HG03342 (cell line): ENCODE measurements around the gene ABHD15.

Experiments
- ATAC-seq: cut with Tn5 transposase; IDR thresholded peaks from one replicate; pipeline ENCODE4 v1.9.1; 2021; ENCODE audit warnings: mild to moderate bottlenecking, moderate library complexity; ENCODE audit not compliant: unreplicated experiment

The ABHD15 gene, protein sequence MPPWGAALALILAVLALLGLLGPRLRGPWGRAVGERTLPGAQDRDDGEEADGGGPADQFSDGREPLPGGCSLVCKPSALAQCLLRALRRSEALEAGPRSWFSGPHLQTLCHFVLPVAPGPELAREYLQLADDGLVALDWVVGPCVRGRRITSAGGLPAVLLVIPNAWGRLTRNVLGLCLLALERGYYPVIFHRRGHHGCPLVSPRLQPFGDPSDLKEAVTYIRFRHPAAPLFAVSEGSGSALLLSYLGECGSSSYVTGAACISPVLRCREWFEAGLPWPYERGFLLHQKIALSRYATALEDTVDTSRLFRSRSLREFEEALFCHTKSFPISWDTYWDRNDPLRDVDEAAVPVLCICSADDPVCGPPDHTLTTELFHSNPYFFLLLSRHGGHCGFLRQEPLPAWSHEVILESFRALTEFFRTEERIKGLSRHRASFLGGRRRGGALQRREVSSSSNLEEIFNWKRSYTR

DNA sequence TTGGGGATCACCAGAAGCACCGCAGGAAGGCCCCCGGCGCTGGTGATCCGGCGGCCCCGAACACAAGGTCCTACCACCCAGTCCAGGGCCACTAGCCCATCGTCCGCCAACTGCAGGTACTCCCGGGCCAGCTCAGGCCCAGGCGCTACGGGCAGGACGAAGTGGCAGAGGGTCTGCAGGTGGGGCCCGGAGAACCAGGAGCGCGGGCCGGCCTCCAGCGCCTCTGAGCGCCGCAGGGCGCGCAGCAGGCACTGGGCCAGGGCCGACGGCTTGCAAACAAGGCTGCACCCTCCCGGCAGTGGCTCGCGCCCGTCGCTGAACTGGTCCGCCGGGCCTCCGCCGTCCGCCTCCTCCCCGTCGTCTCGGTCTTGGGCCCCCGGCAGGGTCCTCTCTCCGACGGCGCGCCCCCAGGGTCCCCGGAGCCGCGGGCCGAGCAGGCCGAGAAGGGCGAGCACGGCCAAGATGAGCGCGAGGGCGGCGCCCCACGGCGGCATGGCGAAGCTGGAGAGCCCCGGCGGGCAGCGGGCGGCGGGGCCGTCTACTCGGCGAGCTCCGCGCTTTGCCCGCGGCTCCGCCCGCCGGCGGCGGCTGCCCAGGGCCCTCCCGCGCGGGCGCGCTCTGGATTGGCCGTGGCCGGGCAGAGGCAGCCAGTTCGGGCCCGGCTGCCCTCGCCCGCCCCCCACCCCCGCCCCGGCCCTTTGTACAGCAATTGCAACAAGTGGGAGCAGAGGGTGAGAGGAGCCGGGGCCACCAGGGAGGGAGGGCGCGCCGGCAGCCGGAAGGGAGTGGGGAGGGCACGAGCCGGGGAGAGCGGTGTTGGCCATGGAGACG lies at the start of gene ABHD15:
ABHD15 (minus strand) TSS at position 565 of the 831 bp plus-strand sequence; CDS start at position 494, 71 bp downstream.
- ATAC-seq, result no peak

DNA sequence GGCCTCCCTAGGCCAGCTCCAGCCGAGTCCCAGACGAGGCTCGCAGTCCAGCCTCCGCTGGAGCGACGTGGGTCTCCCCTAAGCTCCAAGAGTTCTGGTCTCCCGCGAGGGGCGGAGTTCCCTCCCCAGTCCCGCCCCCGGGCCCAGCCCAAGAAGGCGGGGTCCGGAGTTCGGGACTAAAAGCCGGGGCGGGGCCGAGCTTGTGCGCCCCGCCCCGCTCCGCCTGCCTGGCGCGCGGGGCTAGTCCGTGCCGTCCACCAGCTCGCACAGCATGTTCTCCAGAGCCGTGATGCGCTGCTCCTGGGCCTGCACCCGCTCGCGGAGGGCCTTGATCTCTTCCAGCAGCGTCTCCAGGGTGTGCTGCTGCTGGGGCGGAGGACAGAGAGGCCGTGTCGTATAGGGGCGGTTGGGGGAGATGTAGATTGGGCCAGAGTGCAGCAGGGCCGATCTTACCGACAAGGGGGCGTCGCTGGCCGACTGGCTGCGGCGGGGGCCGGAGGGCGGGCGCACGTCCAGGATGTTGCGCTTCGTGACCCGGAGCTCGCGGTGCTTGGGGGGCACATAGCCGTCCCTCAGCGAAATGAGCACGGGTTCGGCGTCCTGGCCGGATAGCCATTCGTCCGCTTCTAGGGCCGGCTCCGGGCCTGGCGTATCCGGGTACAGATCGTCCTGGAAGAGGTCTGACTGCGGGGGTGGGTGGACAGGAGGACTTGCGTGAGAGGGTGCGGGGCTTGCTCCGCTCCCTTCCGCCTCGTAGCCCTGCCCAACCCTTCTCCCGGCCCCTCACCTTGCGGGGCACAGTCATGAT lies 48.9 kb upstream of the ABHD15 start:
- peak; percentile 54 for ATAC-seq

- ATAC-seq, result no peak
Observed at GRCh38 chr17:29615048-29615385, 48.2 kb upstream of the ABHD15 start.

- no peak for ATAC-seq
Observed at GRCh38 chr17:29614349-29615047, 47.7 kb upstream of the ABHD15 start.

DNA sequence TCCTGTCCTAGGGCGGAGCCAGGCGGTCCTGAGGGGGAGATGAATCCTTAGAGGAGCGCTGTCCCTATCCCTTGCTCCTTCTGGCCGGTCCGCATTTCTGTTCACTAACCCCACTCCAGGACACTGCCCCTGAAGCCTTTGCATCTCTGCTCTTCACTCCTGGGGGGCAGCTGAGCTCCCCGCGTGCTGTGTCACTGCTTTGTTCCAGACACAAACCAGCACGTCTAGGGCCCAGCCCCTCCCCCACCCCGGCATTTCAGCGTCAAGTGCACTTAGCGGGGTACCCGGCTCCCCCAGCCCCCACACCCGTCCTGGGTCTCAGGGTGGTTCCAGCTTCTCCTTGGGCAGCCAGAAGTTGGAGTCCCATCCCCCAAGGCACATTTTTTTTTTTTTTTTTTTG lies 47.0 kb upstream of the ABHD15 start:
- no peak for ATAC-seq

- no peak for ATAC-seq
Observed at GRCh38 chr17:29613352-29613837, 46.6 kb upstream of the ABHD15 start.

DNA sequence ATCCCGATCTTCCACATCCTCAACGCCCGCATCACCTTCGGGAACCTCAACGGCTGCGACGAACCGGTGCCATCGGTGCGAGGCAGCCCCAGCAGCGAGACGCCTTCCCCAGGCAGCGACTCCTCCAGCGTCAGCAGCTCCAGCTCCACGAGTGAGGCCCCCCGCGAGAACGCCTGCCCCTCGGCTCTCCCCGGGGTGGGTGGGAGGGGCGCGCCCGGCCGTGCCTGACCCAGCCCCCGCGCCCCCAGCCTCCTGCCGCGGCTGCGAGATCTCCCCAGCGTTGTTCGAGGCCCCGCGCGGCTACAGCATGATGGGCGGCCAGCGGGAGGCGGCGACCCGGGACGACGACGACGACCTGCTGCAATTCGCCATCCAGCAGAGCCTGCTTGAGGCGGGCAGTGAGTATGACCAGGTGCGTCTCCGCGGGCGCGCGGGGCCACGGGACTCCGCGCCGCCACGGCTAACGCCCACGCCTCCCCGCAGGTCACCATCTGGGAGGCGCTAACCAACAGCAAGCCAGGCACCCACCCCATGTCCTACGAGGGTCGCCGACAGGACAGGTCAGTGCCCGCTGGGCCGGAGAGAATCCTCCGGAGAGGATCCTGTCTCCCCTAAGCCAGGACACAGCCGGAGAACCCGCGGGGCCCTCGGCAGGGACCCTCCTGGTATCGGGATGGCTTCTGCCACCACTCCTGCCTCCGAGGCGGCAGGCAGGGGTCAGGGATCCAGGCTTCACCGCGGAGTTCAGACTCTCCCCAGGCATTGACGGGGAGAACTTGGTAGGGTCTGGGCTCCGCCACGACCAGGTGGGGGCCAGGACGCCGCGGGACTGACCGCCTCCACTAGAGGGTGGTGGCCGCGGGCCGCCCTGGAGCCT lies 45.8 kb upstream of the ABHD15 start:
- ATAC-seq, result no peak

GRCh38 chr17:29612094-29612403 lies 45.2 kb upstream of the ABHD15 start:
- ATAC-seq, result no peak

DNA sequence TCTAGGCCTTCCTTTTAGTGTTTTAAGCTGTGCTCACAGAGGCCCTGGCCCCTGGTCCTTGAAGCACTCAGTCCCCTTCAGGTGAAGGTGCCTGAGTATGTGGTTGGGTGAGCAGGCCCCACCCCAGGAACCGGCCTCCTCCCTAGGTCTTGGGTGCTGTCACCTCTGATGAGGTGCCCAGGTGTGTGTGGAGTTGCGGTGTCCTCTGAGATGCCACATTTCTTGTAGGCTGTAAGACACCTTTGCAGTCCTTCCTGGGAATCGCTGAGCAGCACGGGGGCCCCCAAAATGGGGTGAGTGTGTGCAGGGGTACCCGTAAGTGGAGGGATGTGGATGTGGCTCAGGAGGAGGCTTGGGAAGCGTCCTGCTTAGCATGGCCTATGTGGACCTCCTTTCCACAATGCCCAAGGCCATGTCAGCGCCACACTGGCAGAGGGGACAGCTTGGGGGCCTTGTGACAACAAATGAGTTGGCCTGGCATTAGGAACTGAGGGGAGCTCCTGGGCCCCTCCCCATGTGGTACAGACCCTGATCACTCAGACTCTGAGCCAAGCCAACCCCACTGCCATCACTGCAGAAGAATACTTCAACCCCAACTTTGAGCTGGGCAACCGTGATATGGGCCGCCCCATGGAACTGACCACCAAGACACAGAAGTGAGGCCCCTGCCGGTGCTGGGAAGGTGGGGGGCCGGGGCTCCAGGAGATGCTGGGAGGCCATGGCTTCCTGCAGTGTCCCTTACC lies 44.7 kb upstream of the ABHD15 start:
- ATAC-seq, result no peak

GRCh38 chr17:29610395-29610794 lies 43.6 kb upstream of the ABHD15 start:
- no peak for ATAC-seq

DNA sequence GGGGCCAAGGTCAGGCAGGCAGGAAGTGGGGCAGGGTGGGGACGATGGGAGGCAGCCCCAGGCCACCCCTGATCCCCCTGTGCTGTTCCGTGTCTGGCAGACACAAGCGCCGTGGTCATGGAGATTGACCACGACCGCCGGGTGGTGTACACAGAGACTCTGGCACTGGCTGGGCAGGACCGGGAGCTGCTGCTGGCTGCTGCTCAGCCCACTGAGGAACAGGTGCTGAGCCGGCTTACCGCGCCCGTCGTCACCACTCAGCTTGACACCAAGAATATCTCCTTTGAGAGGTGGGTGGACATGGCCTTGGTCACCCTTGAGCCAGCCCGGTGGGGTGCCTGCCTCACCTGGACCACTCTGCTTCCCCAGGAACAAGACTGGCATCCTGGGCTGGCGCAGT lies 42.1 kb upstream of the ABHD15 start:
- ATAC-seq, result no peak

GRCh38 chr17:29607557-29608195 lies 40.8 kb upstream of the ABHD15 start:
- no peak for ATAC-seq

- ATAC-seq, result no peak
Observed at GRCh38 chr17:29603109-29603674, 36.4 kb upstream of the ABHD15 start.

GRCh38 chr17:29597361-29598172 lies 30.7 kb upstream of the ABHD15 start:
- no peak for ATAC-seq

- ATAC-seq, result no peak
Observed at GRCh38 chr17:29596811-29597210, 30.0 kb upstream of the ABHD15 start.

DNA sequence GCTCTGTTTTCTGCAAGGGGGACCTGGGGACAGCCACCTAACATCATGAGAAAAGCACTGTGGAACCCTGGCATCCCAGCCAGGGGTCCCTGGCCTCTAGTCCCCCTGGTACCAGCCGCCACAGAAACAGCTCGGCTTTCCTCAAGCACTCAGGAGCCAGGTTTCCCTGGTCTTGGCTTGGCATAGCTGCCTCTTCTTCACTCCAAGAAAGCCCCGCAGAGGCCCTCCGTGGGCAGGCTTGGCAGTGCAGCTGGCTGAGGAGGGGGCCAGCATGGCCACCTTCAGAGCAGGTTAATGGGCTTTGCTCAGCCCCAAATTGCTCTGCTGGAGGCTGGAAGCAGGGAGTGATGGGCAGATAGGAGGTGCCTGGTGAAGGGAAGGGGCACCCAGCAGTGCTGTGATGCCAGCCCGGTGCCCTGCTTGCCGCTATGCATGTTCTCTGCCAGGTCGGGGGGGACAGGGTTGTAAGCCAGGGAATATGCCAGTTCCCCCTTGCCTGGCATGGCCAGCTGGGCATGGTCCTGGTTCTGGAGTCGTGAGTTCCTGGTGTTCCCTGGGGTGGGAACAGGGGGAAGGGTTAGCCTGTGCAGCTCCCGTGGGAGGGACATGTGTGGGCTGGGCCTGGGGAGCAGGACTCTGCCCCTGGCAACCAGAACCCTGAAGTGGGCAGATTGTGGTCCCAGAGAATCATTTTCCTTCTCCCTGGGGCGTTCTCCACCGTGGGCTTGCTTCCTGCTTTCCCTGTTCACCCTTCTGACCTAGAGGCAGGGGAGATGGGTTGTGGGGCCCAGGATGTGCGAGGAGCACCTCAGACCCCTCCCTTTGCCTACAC lies 29.3 kb upstream of the ABHD15 start:
- no peak for ATAC-seq
